HCT116 (cell line): Measurements from ENCODE around the gene MOB2.

Experiments used
- ATF3 ChIP-seq: IDR thresholded peaks from 2 replicates; pipeline ENCODE4 v1.6.1; 2012
- CEBPB ChIP-seq: IDR thresholded peaks from 2 replicates; pipeline ENCODE4 v1.6.1; 2012; ENCODE audit warnings: low read depth
- CTCF ChIP-seq, 3 experiments: fragments of 200-600 bp in 1 of 3; sonication (generic) in 1 of 3; IDR thresholded peaks in 2 of 3; conservative IDR thresholded peaks in 1 of 3; 2 replicates each; pipeline ENCODE4 v1.5.1; 2012 to 2017; ENCODE audit warnings: low read depth in 2 of 3, low read length in 2 of 3, antibody characterized with exemption in 1 of 3, borderline replicate concordance in 1 of 3, control low read depth in 1 of 3, mild to moderate bottlenecking in 1 of 3, mixed read lengths in 1 of 3, mixed run types in 1 of 3, moderate library complexity in 1 of 3; ENCODE audit not compliant: insufficient read depth in 1 of 3
- EGR1 ChIP-seq: IDR thresholded peaks from 2 replicates; pipeline ENCODE4 v1.6.1; 2012; ENCODE audit warnings: low read depth
- MAX ChIP-seq: IDR thresholded peaks from 2 replicates; pipeline ENCODE4 v1.6.1; 2012
- POLR2AphosphoS5 ChIP-seq: IDR thresholded peaks from 2 replicates; pipeline ENCODE4 v1.6.1; 2011; ENCODE audit warnings: mild to moderate bottlenecking, low read depth, low read length, moderate library complexity
- RAD21 ChIP-seq: IDR thresholded peaks from 2 replicates; pipeline ENCODE4 v1.6.1; 2012; ENCODE audit warnings: low read depth, mild to moderate bottlenecking
- REST ChIP-seq: IDR thresholded peaks from 2 replicates; pipeline ENCODE4 v1.6.1; 2012; ENCODE audit warnings: low read depth

- no peak for TF ChIP-seq POLR2AphosphoS5
- TF ChIP-seq CTCF (IDR thresholded peaks at IDR 0.05 in 2 of 3, conservative IDR thresholded peaks at IDR 0.05 in 1 of 3; ENCODE audit: borderline replicate concordance in 1 of 3, insufficient read depth in 1 of 3, low read depth in 2 of 3, low read length in 2 of 3) = no peak
- TF ChIP-seq EGR1 = no peak
- TF ChIP-seq MAX = no peak
- TF ChIP-seq RAD21 = no peak
- no peak for TF ChIP-seq REST
- no peak for TF ChIP-seq ATF3
- no peak for TF ChIP-seq CEBPB
These were observed 12.8 kb upstream of the MOB2 start for GRCh38 chr11:1499261-1499890.
